ENCODE measurements around the gene NOL6.

DNA sequence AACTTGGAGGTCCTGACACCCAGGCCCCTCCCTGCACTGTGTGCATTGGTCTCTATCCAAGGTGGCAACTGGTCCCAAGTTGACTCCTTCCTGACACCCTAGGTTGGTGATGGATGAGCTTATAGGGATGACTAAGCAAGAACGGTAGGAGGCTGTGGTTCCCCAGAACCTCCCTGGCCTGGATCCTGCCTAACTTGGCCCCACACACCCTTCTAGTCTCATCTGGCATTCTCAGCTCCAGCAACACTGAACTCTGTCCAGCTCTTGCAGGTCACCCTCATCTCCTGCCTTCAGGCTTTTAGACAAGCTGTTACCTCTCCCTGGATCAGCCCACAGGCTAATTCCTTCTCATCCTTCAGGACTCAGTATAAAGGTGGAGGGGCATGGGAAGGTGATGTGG lies 42.8 kb downstream of the NOL6 start:
- TF ChIP-seq, protein P1, sequence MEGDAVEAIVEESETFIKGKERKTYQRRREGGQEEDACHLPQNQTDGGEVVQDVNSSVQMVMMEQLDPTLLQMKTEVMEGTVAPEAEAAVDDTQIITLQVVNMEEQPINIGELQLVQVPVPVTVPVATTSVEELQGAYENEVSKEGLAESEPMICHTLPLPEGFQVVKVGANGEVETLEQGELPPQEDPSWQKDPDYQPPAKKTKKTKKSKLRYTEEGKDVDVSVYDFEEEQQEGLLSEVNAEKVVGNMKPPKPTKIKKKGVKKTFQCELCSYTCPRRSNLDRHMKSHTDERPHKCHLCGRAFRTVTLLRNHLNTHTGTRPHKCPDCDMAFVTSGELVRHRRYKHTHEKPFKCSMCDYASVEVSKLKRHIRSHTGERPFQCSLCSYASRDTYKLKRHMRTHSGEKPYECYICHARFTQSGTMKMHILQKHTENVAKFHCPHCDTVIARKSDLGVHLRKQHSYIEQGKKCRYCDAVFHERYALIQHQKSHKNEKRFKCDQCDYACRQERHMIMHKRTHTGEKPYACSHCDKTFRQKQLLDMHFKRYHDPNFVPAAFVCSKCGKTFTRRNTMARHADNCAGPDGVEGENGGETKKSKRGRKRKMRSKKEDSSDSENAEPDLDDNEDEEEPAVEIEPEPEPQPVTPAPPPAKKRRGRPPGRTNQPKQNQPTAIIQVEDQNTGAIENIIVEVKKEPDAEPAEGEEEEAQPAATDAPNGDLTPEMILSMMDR (IDR thresholded peaks at IDR 0.05) = no peak
- TF ChIP-seq POLR2A (IDR thresholded peaks at IDR 0.05) = no peak
